VCaP (cell line): Measurements from ENCODE around the gene ANAPC7.

Experiments
- H3K27ac ChIP-seq: fragments of 450-650 bp; 2 replicates; pipeline ENCODE4 v1.5.1; 2017
- CTCF ChIP-seq: fragments of 450-650 bp; conservative IDR thresholded peaks from 2 replicates; pipeline ENCODE4 v1.5.1; 2017; ENCODE audit warnings: mild to moderate bottlenecking, moderate library complexity

Gene ANAPC7

GRCh38 chr12:110370732-110371231, 32.7 kb downstream of the ANAPC7 start:
- no peak overlapping the region for H3K27ac ChIP-seq
- TF ChIP-seq CTCF, result no peak

GRCh38 chr12:110369992-110370391, 33.5 kb downstream of the ANAPC7 start:
- no peak overlapping the region for H3K27ac ChIP-seq
- TF ChIP-seq CTCF, result no peak

- TF ChIP-seq CTCF, result no peak
- H3K27ac ChIP-seq, result no peak overlapping the region
Observed at GRCh38 chr12:110367181-110367864, 36.2 kb downstream of the ANAPC7 start.

GRCh38 chr12:110366321-110367142, 37.0 kb downstream of the ANAPC7 start:
- no peak overlapping the region for H3K27ac ChIP-seq
- TF ChIP-seq CTCF, result no peak

- no peak for TF ChIP-seq CTCF
- no peak overlapping the region for H3K27ac ChIP-seq
Observed at GRCh38 chr12:110365489-110366320, 37.8 kb downstream of the ANAPC7 start.

- no peak overlapping the region for H3K27ac ChIP-seq
- no peak for TF ChIP-seq CTCF
Observed at GRCh38 chr12:110361216-110361615, 42.3 kb downstream of the ANAPC7 start.
